Choroid plexus epithelial cell (primary cell): Measurements from ENCODE around the gene PTAR1.

Experiments
- DNase-seq: peaks from one replicate; pipeline ENCODE4 v3.0.0-alpha.2; 2010; ENCODE audit warnings: low read depth
- H3K4me3 ChIP-seq: 2 replicates; pipeline ENCODE4 v1.5.1; 2011; ENCODE audit warnings: low read depth, mild to moderate bottlenecking, control low read depth, low read length, moderate library complexity
- TF ChIP-seq, protein P1 (sequence below): conservative IDR thresholded peaks from 2 replicates; pipeline ENCODE4 v1.5.1; 2011; ENCODE audit warnings: low read depth, mild to moderate bottlenecking, control low read depth, inconsistent platforms, low read length, moderate library complexity

Gene PTAR1

GRCh38 chr9:69667306-69667705, 92.5 kb downstream of the PTAR1 start:
- DNase-seq: no peak
- TF ChIP-seq, protein P1, sequence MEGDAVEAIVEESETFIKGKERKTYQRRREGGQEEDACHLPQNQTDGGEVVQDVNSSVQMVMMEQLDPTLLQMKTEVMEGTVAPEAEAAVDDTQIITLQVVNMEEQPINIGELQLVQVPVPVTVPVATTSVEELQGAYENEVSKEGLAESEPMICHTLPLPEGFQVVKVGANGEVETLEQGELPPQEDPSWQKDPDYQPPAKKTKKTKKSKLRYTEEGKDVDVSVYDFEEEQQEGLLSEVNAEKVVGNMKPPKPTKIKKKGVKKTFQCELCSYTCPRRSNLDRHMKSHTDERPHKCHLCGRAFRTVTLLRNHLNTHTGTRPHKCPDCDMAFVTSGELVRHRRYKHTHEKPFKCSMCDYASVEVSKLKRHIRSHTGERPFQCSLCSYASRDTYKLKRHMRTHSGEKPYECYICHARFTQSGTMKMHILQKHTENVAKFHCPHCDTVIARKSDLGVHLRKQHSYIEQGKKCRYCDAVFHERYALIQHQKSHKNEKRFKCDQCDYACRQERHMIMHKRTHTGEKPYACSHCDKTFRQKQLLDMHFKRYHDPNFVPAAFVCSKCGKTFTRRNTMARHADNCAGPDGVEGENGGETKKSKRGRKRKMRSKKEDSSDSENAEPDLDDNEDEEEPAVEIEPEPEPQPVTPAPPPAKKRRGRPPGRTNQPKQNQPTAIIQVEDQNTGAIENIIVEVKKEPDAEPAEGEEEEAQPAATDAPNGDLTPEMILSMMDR: no peak

GRCh38 chr9:69660304-69660703, 99.5 kb downstream of the PTAR1 start:
- DNase-seq: no peak
- no peak overlapping the region for H3K4me3 ChIP-seq
- TF ChIP-seq, protein P1: no peak

More at GRCh38 chr9:69667306-69667705, 92.5 kb downstream of the PTAR1 start:
- no peak overlapping the region for H3K4me3 ChIP-seq
